GM12875 (cell line): ENCODE results near the gene SYT7.

Experiments
- H3K4me3 ChIP-seq: one replicate; pipeline ENCODE4 v1.5.1; 2011; ENCODE audit warnings: low read depth, low read length, control low read depth
- TF ChIP-seq, protein P1 (sequence below): IDR thresholded peaks from 2 replicates; pipeline ENCODE4 v1.5.1; 2011; ENCODE audit warnings: low read depth, mild to moderate bottlenecking, control low read depth, inconsistent platforms, low read length, moderate library complexity, borderline replicate concordance; ENCODE audit not compliant: insufficient read depth

The SYT7 gene

DNA sequence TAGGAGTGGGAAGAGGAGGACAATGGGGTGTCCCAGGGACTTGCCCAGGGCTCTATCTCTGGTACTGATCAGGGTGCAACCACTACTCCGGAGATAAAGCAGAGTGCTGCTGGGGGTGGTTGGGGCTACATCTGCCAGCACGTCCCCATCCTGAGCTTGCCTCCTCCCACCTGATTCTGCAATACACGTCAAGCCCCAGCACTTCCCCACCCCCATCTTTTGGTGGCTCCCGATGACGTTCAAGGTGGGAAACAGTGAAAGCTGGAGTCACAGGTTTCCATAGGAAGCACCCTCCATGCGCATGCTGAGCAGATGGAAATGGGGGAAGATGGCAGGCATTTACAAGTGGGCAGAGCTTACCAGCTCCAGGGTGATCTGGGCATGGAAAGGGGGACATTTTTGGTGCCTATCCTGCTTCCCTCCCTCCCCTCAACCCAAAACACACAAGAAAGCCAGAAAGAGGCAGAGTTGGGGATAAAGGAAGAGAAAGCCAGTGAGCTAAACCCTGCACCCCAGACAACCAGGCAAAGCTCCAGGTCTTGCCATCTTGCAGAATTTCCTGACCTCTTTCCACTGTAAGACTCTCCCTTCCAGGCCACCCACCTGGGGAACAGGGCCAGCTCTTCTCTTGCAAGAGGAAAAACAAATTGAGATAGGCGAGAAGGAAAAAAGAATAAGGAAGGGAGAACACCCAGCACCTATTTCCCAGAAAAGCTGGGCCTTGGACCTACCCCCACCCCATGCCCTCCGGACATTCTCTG is 15.8 kb downstream of the SYT7 start:
- TF ChIP-seq, protein P1, sequence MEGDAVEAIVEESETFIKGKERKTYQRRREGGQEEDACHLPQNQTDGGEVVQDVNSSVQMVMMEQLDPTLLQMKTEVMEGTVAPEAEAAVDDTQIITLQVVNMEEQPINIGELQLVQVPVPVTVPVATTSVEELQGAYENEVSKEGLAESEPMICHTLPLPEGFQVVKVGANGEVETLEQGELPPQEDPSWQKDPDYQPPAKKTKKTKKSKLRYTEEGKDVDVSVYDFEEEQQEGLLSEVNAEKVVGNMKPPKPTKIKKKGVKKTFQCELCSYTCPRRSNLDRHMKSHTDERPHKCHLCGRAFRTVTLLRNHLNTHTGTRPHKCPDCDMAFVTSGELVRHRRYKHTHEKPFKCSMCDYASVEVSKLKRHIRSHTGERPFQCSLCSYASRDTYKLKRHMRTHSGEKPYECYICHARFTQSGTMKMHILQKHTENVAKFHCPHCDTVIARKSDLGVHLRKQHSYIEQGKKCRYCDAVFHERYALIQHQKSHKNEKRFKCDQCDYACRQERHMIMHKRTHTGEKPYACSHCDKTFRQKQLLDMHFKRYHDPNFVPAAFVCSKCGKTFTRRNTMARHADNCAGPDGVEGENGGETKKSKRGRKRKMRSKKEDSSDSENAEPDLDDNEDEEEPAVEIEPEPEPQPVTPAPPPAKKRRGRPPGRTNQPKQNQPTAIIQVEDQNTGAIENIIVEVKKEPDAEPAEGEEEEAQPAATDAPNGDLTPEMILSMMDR, result no peak
- H3K4me3 ChIP-seq, result no peak overlapping the region

DNA sequence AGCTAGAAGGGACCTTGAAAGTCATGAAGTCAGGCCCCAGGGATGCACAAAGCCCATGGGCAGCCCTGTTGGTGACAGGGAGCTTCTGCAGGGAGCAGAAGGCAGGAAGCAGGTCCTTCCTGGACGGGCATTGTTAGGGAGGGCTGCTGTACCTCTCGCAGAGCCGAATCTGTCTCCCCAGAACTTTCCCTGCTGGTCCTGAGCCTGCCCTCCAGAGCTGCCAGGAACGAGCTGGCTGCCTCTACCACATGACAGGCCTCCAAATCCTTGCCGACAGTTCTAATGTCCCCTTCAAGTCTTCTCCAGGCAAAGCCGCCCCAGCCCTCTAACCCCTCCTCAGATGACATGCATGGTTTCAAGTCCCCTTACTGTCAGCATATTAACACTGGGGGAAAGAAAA is 20.1 kb downstream of the SYT7 start:
- TF ChIP-seq, protein P1, result no peak
- H3K4me3 ChIP-seq, result no peak overlapping the region

DNA sequence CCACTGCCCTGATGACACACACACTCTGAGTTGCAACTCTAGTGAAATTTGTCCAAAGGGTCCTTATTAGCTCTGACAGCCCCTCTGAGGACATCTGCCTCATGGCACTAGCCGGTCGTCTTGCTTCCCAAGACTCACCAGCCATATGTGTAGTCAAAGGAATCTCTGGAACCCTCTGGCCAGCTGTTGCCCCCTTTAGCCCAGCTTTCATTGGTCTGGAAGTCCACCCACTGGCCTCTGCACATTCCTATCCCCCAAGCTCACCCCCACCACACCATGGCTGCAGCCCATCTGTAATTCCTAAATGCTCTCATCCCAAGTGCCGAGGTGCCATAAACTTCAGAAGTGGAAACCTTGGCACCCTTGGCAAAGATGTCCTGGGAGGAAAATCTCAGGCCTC is 24.3 kb downstream of the SYT7 start:
- TF ChIP-seq, protein P1, result no peak

DNA sequence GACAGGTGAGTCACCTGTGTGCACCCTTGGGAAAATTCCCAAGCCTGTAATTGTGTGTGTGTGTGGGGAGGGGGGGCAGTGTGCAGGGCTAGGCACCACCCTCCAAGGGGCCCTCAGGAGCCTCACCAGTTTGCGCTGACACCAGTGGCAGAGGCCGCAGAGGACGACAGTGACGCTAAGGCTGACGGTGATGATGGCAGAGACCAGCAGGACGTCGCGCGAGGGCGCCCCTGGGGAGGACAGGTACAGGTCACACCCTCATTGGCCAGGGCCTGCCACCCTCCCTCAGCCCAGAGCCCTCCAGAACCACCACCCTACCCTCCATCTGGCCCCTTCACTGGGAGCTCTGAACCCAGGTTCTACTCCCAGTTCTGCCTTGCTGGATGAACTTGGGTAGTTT is 24.9 kb downstream of the SYT7 start:
- H3K4me3 ChIP-seq, result no peak overlapping the region
- TF ChIP-seq, protein P1, result no peak

More for the DNA sequence above, 24.3 kb downstream of the SYT7 start:
- no peak overlapping the region for H3K4me3 ChIP-seq

DNA sequence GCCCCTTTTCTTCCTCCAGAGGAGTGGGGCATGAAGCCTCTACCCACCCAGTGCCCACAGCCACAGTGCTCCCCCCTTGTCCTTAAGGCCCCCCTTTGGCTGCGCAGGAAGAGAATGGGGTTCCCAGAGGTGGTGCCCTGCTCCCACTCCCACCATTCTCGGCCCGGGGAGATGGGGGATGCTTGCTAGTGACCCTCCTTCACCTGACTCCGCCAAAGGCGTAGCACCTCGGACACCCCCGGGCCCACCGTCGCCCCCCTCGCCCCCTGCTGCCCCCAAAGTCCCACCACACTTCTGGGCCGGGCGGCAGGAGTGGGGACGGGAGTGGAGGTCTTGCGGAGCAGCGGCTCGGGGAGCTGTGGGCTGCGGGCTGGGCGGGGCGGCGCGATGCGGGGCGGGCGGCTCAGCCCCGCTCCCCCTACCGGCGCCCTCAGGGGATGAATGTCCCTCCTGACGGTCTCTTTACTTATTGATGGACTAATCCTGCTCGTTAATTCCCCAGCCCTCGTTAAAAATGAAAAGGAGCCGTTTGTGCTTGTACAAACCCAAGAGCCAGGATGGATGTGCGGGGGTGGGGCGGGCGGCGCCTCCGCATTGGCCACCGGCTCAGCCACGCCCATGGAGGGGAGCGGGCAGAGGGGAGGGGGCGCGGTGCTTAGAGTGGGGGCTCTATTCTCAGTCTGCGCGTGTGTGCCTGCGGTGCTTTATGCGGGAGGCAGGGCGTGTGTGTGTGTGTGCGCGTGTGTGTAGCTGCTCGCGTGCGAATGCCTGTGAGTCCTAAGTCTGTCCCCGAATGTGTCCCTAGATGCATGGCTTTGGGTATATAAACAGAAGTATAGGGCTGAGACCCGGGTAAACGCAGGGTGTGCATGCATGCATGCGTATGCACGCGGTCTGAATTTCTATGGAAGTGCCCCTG is 25.6 kb downstream of the SYT7 start:
- TF ChIP-seq, protein P1, result no peak
- no peak overlapping the region for H3K4me3 ChIP-seq

DNA sequence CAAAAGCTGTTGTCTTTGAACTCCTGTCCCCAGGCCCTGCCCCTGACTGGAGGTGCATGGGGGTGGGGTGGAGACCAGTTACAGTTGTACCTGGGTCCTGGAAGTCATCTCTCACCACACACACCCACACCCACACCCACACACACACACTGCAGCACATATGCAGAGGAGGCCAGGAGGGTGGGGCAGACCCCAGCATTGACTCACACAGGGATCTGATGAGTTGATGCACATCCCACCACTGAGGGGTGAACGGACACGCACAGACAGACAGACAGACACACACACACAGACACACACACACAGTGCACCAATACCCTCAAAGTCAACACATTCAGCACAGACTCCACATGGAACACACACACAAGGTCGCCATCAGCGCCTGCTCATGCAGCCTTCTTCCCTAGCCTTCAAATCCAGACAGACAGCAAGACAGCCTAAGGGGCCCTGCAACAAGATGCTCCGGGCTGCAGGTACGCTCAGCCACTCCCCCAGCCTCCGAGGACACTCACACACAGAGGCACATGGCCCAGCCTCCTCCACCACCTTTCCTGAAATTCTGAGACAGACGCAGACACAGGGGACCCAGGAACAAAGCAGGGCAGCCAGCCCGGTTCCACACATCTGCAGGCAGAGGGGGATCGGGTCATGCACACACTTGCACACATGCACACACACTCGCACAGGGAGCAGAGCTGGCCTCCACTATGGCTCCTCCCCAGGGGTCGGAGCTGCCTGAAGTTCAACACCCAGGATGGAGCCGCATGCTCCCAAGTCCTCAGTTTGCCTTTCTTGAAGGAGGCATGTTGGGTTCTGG is 26.5 kb downstream of the SYT7 start:
- no peak overlapping the region for H3K4me3 ChIP-seq

More for the DNA sequence above, 26.5 kb downstream of the SYT7 start:
- TF ChIP-seq, protein P1, result no peak
